ENCODE data around the gene ROPN1B.

DNA sequence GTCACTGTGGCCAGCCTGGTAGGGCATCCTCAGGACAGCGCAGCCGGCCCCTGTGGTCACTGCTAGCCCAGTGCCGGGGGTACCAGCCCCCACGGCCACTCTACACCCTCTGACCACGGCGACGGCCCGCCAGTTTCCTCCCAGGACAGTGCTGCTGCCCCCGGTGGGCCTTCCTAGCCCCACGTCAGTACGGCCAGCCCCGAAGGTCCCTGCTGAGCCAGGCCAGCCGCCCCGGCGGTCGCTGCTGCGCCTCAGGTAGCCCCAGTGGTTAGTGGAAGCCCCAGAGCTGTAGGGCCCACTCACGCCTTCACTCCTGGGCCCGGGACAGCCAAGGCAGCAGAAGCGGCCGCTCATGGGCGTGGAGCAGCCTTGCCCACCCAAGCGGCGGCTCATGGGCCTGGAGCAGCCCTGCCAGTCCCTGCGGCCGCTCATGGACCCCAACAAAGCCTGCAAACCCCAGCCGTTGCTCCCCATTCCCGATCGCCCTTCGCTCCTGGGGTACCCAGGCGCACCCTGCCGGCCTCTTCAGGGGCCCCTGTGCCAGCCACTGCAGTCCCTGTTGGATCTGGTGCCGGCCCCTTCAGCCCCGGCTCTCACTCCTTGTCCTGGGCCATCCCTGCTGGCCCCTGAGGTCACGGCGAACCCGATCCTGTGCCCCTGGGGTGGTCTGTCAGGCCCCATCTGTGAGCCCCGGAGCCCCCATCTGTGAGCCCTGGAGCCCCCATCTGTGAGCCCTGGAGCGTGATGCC is 9.5 kb upstream of the ROPN1B start:
- TF ChIP-seq, protein P1, sequence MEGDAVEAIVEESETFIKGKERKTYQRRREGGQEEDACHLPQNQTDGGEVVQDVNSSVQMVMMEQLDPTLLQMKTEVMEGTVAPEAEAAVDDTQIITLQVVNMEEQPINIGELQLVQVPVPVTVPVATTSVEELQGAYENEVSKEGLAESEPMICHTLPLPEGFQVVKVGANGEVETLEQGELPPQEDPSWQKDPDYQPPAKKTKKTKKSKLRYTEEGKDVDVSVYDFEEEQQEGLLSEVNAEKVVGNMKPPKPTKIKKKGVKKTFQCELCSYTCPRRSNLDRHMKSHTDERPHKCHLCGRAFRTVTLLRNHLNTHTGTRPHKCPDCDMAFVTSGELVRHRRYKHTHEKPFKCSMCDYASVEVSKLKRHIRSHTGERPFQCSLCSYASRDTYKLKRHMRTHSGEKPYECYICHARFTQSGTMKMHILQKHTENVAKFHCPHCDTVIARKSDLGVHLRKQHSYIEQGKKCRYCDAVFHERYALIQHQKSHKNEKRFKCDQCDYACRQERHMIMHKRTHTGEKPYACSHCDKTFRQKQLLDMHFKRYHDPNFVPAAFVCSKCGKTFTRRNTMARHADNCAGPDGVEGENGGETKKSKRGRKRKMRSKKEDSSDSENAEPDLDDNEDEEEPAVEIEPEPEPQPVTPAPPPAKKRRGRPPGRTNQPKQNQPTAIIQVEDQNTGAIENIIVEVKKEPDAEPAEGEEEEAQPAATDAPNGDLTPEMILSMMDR (IDR thresholded peaks at IDR 0.05 in 2 of 3, conservative IDR thresholded peaks at IDR 0.05 in 1 of 3; ENCODE audit: borderline replicate concordance in 1 of 3, insufficient read depth in 1 of 3, low read depth in 2 of 3, low read length in 2 of 3) = no peak
- TF ChIP-seq SIN3A (IDR thresholded peaks at IDR 0.05; ENCODE audit: low read depth) (no peak), POLR2A (IDR thresholded peaks at IDR 0.05; ENCODE audit: borderline replicate concordance, extremely low read depth, insufficient read depth, insufficient read length) (no peak), POLR2AphosphoS5 (IDR thresholded peaks at IDR 0.05; ENCODE audit: low read depth, low read length) (no peak), CBX3 (IDR thresholded peaks at IDR 0.05; ENCODE audit: low read depth) (no peak), JUND (IDR thresholded peaks at IDR 0.05) (no peak), EZH2 (IDR thresholded peaks at IDR 0.05) (no peak), ATF3 (IDR thresholded peaks at IDR 0.05) (no peak), EGR1 (IDR thresholded peaks at IDR 0.05; ENCODE audit: low read depth) (no peak), ZNF274 (IDR thresholded peaks at IDR 0.05; ENCODE audit: low read depth, low read length) (no peak)
